HL-60 (cell line): Measurements from ENCODE around the gene NCAPG2.

Source experiments
- DNase-seq, 2 experiments: peaks; one replicate each; pipeline ENCODE4 v3.0.0-alpha.2; 2010 to 2020; ENCODE audit warnings: low read depth in 1 of 2, low spot score in 1 of 2
- H3K27ac ChIP-seq: fragments of 250-450 bp; sonication (Bioruptor Pico); replicated peaks from 2 replicates; pipeline ENCODE4 v1.5.1; 2020; ENCODE audit warnings: mild to moderate bottlenecking, moderate library complexity
- H3K27me3 ChIP-seq: fragments of 250-450 bp; sonication (Bioruptor Pico); 2 replicates; pipeline ENCODE4 v1.5.1; 2021; ENCODE audit warnings: mild to moderate bottlenecking, moderate library complexity; ENCODE audit not compliant: insufficient read depth, poor library complexity, severe bottlenecking
- H3K4me3 ChIP-seq: replicated peaks from 2 replicates; pipeline ENCODE4 v1.5.1; 2011; ENCODE audit warnings: mild to moderate bottlenecking, control low read depth, low read length; ENCODE audit not compliant: insufficient read depth
- CTCF ChIP-seq: IDR thresholded peaks from one replicate; pipeline ENCODE4 v1.5.1; 2011; ENCODE audit warnings: low read length, control low read depth, inconsistent platforms; ENCODE audit not compliant: insufficient read depth
- GABPA ChIP-seq: IDR thresholded peaks from 2 replicates; pipeline ENCODE4 v1.6.1; 2012; ENCODE audit warnings: low read depth
- POLR2AphosphoS5 ChIP-seq: IDR thresholded peaks from 2 replicates; pipeline ENCODE4 v1.6.1; 2012; ENCODE audit warnings: low read depth
- REST ChIP-seq: IDR thresholded peaks from 2 replicates; pipeline ENCODE4 v1.6.1; 2012; ENCODE audit warnings: low read depth; ENCODE audit not compliant: insufficient replicate concordance
- SPI1 ChIP-seq: IDR thresholded peaks from 2 replicates; pipeline ENCODE4 v1.6.1; 2012; ENCODE audit warnings: low read depth, mild to moderate bottlenecking, borderline replicate concordance

NCAPG2 gene

GRCh38 chr7:158730383-158731346 is 26.1 kb upstream of the NCAPG2 start:
- TF ChIP-seq POLR2AphosphoS5 (no peak), REST (no peak), CTCF (no peak), SPI1 (0 out of 2 replicates have a peak, but pooled peaks have one; percentile 40)
- H3K27me3 ChIP-seq = no peaks in the 10 kb centered on the region
- H3K27ac ChIP-seq = no peak overlapping the region
- DNase-seq = no peak
- no peak overlapping the region for H3K4me3 ChIP-seq

GRCh38 chr7:158729646-158730382 is 25.2 kb upstream of the NCAPG2 start:
- no peak overlapping the region for H3K4me3 ChIP-seq
- TF ChIP-seq POLR2AphosphoS5 = no peak
- no peak for TF ChIP-seq CTCF
- TF ChIP-seq GABPA = no peak
- no peak for TF ChIP-seq REST
- TF ChIP-seq SPI1 = no peak
- DNase-seq = no peak
- no peaks in the 10 kb centered on the region for H3K27me3 ChIP-seq
- H3K27ac ChIP-seq = no peak overlapping the region

GRCh38 chr7:158728911-158729645 is 24.5 kb upstream of the NCAPG2 start:
- TF ChIP-seq REST = no peak
- Histone ChIP-seq H3K27me3 (no peaks in the 10 kb centered on the region), H3K4me3 (no peak overlapping the region), H3K27ac (no peak overlapping the region)
- no peak for DNase-seq
